ENCODE data around the gene OVCH1. TPM values are rescaled to one million over a fixed set of nuclear protein-coding genes. Genes with fewer than 3 reads are reported as not detected.

The OVCH1 gene
- total and polyA plus RNA-seq, 7 donors, result 0.04 to 0.54 (median 0.18) TPM

- DNase-seq, result no peak
- Histone ChIP-seq H3K9me3 (no peaks in the 10 kb centered on the region), H3K36me3 (ENCODE audit: insufficient read depth in 1 of 2, low read depth in 1 of 2) (no peaks in the 10 kb centered on the region), H3K4me3 (no peak overlapping the region), H3K27ac (no peak overlapping the region), H3K27me3 (ENCODE audit: insufficient read depth in 3 of 3, low read length in 2 of 3) (no peaks in the 10 kb centered on the region), H3K4me1 (no peaks in the 10 kb centered on the region)
- intact Hi-C loops (cut with DNase I), result no loop called here
- ATAC-seq, result no peak
- no peak for TF ChIP-seq CTCF (IDR thresholded peaks at IDR 0.05)
Observed at GRCh38 chr12:29416748-29417147, 80.7 kb downstream of the OVCH1 start.

GRCh38 chr12:29415111-29415510, 82.4 kb downstream of the OVCH1 start:
- no peaks in the 10 kb centered on the region for H3K4me1 ChIP-seq
- H3K9me3 ChIP-seq, result no peaks in the 10 kb centered on the region
- ATAC-seq (no peak), DNase-seq (no peak)
- H3K4me3 ChIP-seq, result no peak overlapping the region
- TF ChIP-seq CTCF (IDR thresholded peaks at IDR 0.05), result no peak
- no peak overlapping the region for H3K27ac ChIP-seq
- intact Hi-C loops (cut with DNase I), result no loop called here
- H3K36me3 ChIP-seq (ENCODE audit: insufficient read depth in 1 of 2, low read depth in 1 of 2), result no peaks in the 10 kb centered on the region
- WGBS, 3 donors, result 40 to 51% (median 44%) methylated on average over 4 of the region's 4 CpGs
- H3K27me3 ChIP-seq (ENCODE audit: insufficient read depth in 3 of 3, low read length in 2 of 3), result no peaks in the 10 kb centered on the region

GRCh38 chr12:29414368-29414767, 83.1 kb downstream of the OVCH1 start:
- Histone ChIP-seq H3K9me3 (no peaks in the 10 kb centered on the region), H3K27me3 (ENCODE audit: insufficient read depth in 3 of 3, low read length in 2 of 3) (no peaks in the 10 kb centered on the region), H3K27ac (no peak overlapping the region), H3K4me3 (no peak overlapping the region), H3K4me1 (no peaks in the 10 kb centered on the region), H3K36me3 (ENCODE audit: insufficient read depth in 1 of 2, low read depth in 1 of 2) (no peaks in the 10 kb centered on the region)
- no peak for TF ChIP-seq CTCF (IDR thresholded peaks at IDR 0.05)
- ATAC-seq, result no peak
- intact Hi-C loops (cut with DNase I), result no loop called here
- no peak for DNase-seq

- 57 to 72% (median 65%) methylated on average over 4 of the region's 4 CpGs for WGBS, 3 donors
- no peak for TF ChIP-seq CTCF (IDR thresholded peaks at IDR 0.05)
- no peak for DNase-seq
- Histone ChIP-seq H3K27ac (no peak overlapping the region), H3K4me3 (no peak overlapping the region), H3K9me3 (no peaks in the 10 kb centered on the region), H3K36me3 (ENCODE audit: insufficient read depth in 1 of 2, low read depth in 1 of 2) (no peaks in the 10 kb centered on the region), H3K4me1 (no peaks in the 10 kb centered on the region), H3K27me3 (ENCODE audit: insufficient read depth in 3 of 3, low read length in 2 of 3) (no peaks in the 10 kb centered on the region)
- ATAC-seq, result no peak
- intact Hi-C loops (cut with DNase I), result no loop called here
Observed at GRCh38 chr12:29405561-29405960, 91.9 kb downstream of the OVCH1 start.

GRCh38 chr12:29403991-29404390, 93.5 kb downstream of the OVCH1 start:
- Histone ChIP-seq H3K36me3 (ENCODE audit: insufficient read depth in 1 of 2, low read depth in 1 of 2) (no peaks in the 10 kb centered on the region), H3K9me3 (no peaks in the 10 kb centered on the region), H3K27me3 (ENCODE audit: insufficient read depth in 3 of 3, low read length in 2 of 3) (no peaks in the 10 kb centered on the region), H3K27ac (no peak overlapping the region), H3K4me1 (no peaks in the 10 kb centered on the region), H3K4me3 (no peak overlapping the region)
- ATAC-seq (no peak), DNase-seq (no peak)
- WGBS, 3 donors, result 75 to 89% (median 88%) methylated on average over 4 of the region's 4 CpGs
- TF ChIP-seq CTCF (IDR thresholded peaks at IDR 0.05), result no peak
- intact Hi-C loops (cut with DNase I), result no loop called here
